AG09309 (cell line): Measurements from ENCODE around the gene ZBTB22.
A peak's percentile ranks its signal among the peaks of the same experiment; 100 is the strongest.
"Not testable (repeated sequence)": the region's sequence is repeated elsewhere in the genome, so short reads cannot be mapped to it uniquely, and the experiment has no call there.

ENCODE experiments used
- DNase-seq: peaks from one replicate; pipeline ENCODE4 v3.0.0-alpha.2; 2010; ENCODE audit warnings: low read depth
- H3K4me3 ChIP-seq: 2 replicates; pipeline ENCODE4 v1.5.1; 2011; ENCODE audit warnings: mild to moderate bottlenecking, low read depth, low read length, moderate library complexity; ENCODE audit not compliant: control insufficient read depth
- CTCF ChIP-seq: IDR thresholded peaks from 2 replicates; pipeline ENCODE4 v1.5.1; 2011; ENCODE audit warnings: mild to moderate bottlenecking, low read depth, low read length, inconsistent platforms; ENCODE audit not compliant: insufficient read depth, control insufficient read depth; ENCODE audit errors: missing control alignments

ZBTB22 gene

GRCh38 chr6:33276581-33276863 lies 41.0 kb downstream of the ZBTB22 start:
- peak overlapping the region; percentile 26 for H3K4me3 ChIP-seq
- DNase-seq, result no peak
- no peak for TF ChIP-seq CTCF

GRCh38 chr6:33275795-33276580 lies 41.6 kb downstream of the ZBTB22 start:
- DNase-seq, H3K4me3 ChIP-seq: not testable (repeated sequence)

- DNase-seq, result no peak
- H3K4me3 ChIP-seq, result peak overlapping the region; percentile 19
- TF ChIP-seq CTCF, result no peak
Observed at GRCh38 chr6:33273924-33274902, 43.3 kb downstream of the ZBTB22 start.

GRCh38 chr6:33273129-33273923 lies 44.2 kb downstream of the ZBTB22 start:
- H3K4me3 ChIP-seq, result peak overlapping the region; percentile 90
- no peak for DNase-seq
- no peak for TF ChIP-seq CTCF

GRCh38 chr6:33272275-33273128 lies 45.0 kb downstream of the ZBTB22 start:
- TF ChIP-seq CTCF, result no peak
- no peak for DNase-seq
- peak overlapping the region; percentile 90 for H3K4me3 ChIP-seq

GRCh38 chr6:33271468-33272274 lies 45.9 kb downstream of the ZBTB22 start, which contains the start of the genes RPS18 and VPS52:
RPS18 (plus strand) TSS chr6:33272075; CDS start chr6:33272120, 45 bp downstream.
VPS52 (minus strand) TSS chr6:33271876; CDS start chr6:33271675, 201 bp downstream.
- no peak for TF ChIP-seq CTCF
- peak; percentile 98 for DNase-seq
- peak within 1 kb of the TSS; percentile 90 for H3K4me3 ChIP-seq
